NCI-H2081 treated with DMSO at 0.1 percent for 48 hours (cell line): ENCODE results near the gene PLEKHN1.
"Not testable (repeated sequence)": the region's sequence is repeated elsewhere in the genome, so short reads cannot be mapped to it uniquely, and the experiment has no call there.

Experiments used
- DNase-seq: peaks from one replicate; lab custom pipeline; 2025; lab: John Stamatoyannopoulos, UW

The PLEKHN1 gene

GRCh38 chr1:993379-993995, 27.2 kb downstream of the PLEKHN1 start:
- DNase-seq, result no peak

GRCh38 chr1:994546-994945, 28.3 kb downstream of the PLEKHN1 start:
- not testable (repeated sequence) for DNase-seq

GRCh38 chr1:995665-996633, 29.7 kb downstream of the PLEKHN1 start:
- no peak for DNase-seq

GRCh38 chr1:996851-997712, 30.8 kb downstream of the PLEKHN1 start:
- DNase-seq, result no peak

- no peak for DNase-seq
Measured at GRCh38 chr1:997713-997992, 31.4 kb downstream of the PLEKHN1 start.

- no peak for DNase-seq
Measured at GRCh38 chr1:997993-998744, 31.9 kb downstream of the PLEKHN1 start.

- no peak for DNase-seq
Measured at GRCh38 chr1:998745-998994, 32.4 kb downstream of the PLEKHN1 start.

GRCh38 chr1:998995-999724, 32.9 kb downstream of the PLEKHN1 start:
- no peak for DNase-seq

- no peak for DNase-seq
Measured at GRCh38 chr1:999725-1000356, 33.6 kb downstream of the PLEKHN1 start, which contains the start of gene HES4. TSS of gene HES4 (minus strand) at chr1:1000097. CDS start at chr1:999973, 124 bp downstream.

- DNase-seq, result no peak
Measured at GRCh38 chr1:1000357-1001056, 34.2 kb downstream of the PLEKHN1 start.

- DNase-seq, result no peak
Measured at GRCh38 chr1:1001057-1001783, 34.9 kb downstream of the PLEKHN1 start.

- DNase-seq, result no peak
Measured at GRCh38 chr1:1003618-1004419, 37.5 kb downstream of the PLEKHN1 start.

- DNase-seq, result no peak
Measured at GRCh38 chr1:1004420-1004779, 38.1 kb downstream of the PLEKHN1 start.

GRCh38 chr1:1004780-1005697, 38.8 kb downstream of the PLEKHN1 start:
- no peak for DNase-seq

- DNase-seq, result no peak
Measured at GRCh38 chr1:1005774-1006304, 39.6 kb downstream of the PLEKHN1 start.

GRCh38 chr1:1006305-1007159, 40.2 kb downstream of the PLEKHN1 start:
- no peak for DNase-seq
